Neural progenitor cell (in vitro differentiated cells): ENCODE data around the gene CATSPER3. TPM values are rescaled to one million over a fixed set of nuclear protein-coding genes. Genes with fewer than 3 reads are reported as not detected.
"Not testable (repeated sequence)": the region's sequence is repeated elsewhere in the genome, so short reads cannot be mapped to it uniquely, and the experiment has no call there.

Source experiments
- DNase-seq: peaks from one replicate; pipeline ENCODE4 v3.0.0-alpha.2; 2016; ENCODE audit warnings: low spot score
- H2AFZ ChIP-seq: fragments of 200-600 bp; sonication (generic); replicated peaks from 2 replicates; pipeline ENCODE4 v1.6.1; 2016; ENCODE audit warnings: antibody characterized with exemption
- H3F3A ChIP-seq: fragments of 200-600 bp; sonication (generic); 2 replicates; pipeline ENCODE4 v1.6.1; 2016; ENCODE audit warnings: antibody characterized with exemption, low read depth
- H3K27ac ChIP-seq: fragments of 200-600 bp; sonication (generic); 2 replicates; pipeline ENCODE4 v1.5.1; 2016; ENCODE audit warnings: mild to moderate bottlenecking
- H3K27me3 ChIP-seq: fragments of 200-600 bp; sonication (generic); 2 replicates; pipeline ENCODE4 v1.6.1; 2016; ENCODE audit warnings: mild to moderate bottlenecking, moderate library complexity
- H3K36me3 ChIP-seq: fragments of 200-600 bp; sonication (generic); 2 replicates; pipeline ENCODE4 v1.5.1; 2016
- H3K4me1 ChIP-seq: fragments of 200-600 bp; sonication (generic); 2 replicates; pipeline ENCODE4 v1.6.1; 2016; ENCODE audit warnings: mixed run types
- H3K4me2 ChIP-seq: fragments of 200-600 bp; sonication (generic); 2 replicates; pipeline ENCODE4 v1.6.1; 2016
- H3K4me3 ChIP-seq: fragments of 200-600 bp; sonication (generic); 2 replicates; pipeline ENCODE4 v1.5.1; 2016
- H3K79me2 ChIP-seq: fragments of 200-600 bp; sonication (generic); 2 replicates; pipeline ENCODE4 v1.6.1; 2016; ENCODE audit warnings: low read depth
- H3K9ac ChIP-seq: fragments of 200-600 bp; sonication (generic); 2 replicates; pipeline ENCODE4 v1.6.1; 2016
- H3K9me3 ChIP-seq: fragments of 200-600 bp; sonication (generic); 2 replicates; pipeline ENCODE4 v1.5.1; 2016; ENCODE audit warnings: low read depth
- H4K20me1 ChIP-seq: fragments of 200-600 bp; sonication (generic); 2 replicates; pipeline ENCODE4 v1.6.1; 2016; ENCODE audit warnings: low read depth
- H3K27ac Mint-ChIP-seq: 3 replicates; pipeline ENCODE4 v1.8.0; 2021; ENCODE audit warnings: mixed read lengths
- H3K27me3 Mint-ChIP-seq: 2 replicates; pipeline ENCODE4 v1.8.0; 2022; ENCODE audit warnings: low read depth, mild to moderate bottlenecking, inconsistent platforms, moderate library complexity, mixed read lengths; ENCODE audit not compliant: insufficient read depth
- H3K36me3 Mint-ChIP-seq: 3 replicates; pipeline ENCODE4 v1.8.0; 2021; ENCODE audit warnings: mixed read lengths
- H3K4me1 Mint-ChIP-seq: 3 replicates; pipeline ENCODE4 v1.8.0; 2021; ENCODE audit warnings: mixed read lengths
- H3K4me3 Mint-ChIP-seq: 3 replicates; pipeline ENCODE4 v1.8.0; 2021; ENCODE audit warnings: mild to moderate bottlenecking, moderate library complexity, mixed read lengths
- H3K9me3 Mint-ChIP-seq: 3 replicates; pipeline ENCODE4 v1.8.0; 2020; ENCODE audit warnings: mixed read lengths
- EZH2 ChIP-seq: fragments of 200-600 bp; sonication (generic); IDR thresholded peaks from 2 replicates; pipeline ENCODE4 v1.6.1; 2017; ENCODE audit warnings: antibody characterized with exemption, mild to moderate bottlenecking, moderate library complexity
- EZH2phosphoT487 ChIP-seq: fragments of 200-600 bp; sonication (generic); IDR thresholded peaks from 2 replicates; pipeline ENCODE4 v1.6.1; 2017; ENCODE audit warnings: antibody characterized with exemption
- total RNA-seq: library from RNA; depleted of rRNA; stranded (reverse); fragments of >200 nt; gene quantifications from 2 replicates; pipeline ENCODE4 v1.2.3, GENCODE V29; 2015; ENCODE audit warnings: low replicate concordance
- TF ChIP-seq, protein P1 (sequence below): fragments of 200-600 bp; sonication (generic); IDR thresholded peaks from 2 replicates; pipeline ENCODE4 v1.5.1; 2017; ENCODE audit warnings: antibody characterized with exemption, mild to moderate bottlenecking

The CATSPER3 gene
- total RNA-seq, 1 donor from 2014 or later: not detected

DNA sequence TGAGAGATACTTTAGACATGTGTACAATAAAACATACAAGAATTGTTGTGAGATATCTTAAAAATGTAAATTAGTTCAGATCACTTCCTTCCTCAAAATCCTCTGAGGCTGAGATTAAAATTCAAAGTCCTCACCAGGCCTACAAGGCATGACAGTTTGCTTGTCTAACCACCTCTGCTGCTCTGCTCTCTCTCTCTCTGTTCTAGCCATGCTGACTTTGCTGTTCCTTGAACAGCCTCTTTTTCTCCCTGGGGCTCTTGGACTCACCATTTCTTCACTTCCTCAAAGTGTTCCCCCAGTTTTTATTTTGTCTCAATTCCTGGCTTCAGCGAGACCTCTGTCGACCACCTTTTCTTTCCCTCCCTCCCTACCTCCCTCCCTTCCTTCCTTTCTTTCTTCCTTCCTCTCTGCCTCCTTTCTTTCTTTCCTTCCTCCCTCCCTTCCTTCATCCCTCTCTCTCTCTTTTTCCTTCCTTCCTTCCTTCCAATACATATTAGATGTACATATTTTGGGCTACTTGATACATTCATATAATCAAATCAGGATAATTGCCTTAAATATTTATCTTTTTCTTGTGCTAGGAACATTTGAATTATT, 27.0 kb downstream of the CATSPER3 start:
- Histone ChIP-seq H3K27ac (no peak overlapping the region), H3K4me1 (peaks cover 2% of the 10 kb centered on the region), H3F3A (no peaks in the 10 kb centered on the region), H3K4me3 (no peak overlapping the region), H3K36me3 (no peaks in the 10 kb centered on the region), H4K20me1 (no peaks in the 10 kb centered on the region), H3K4me2 (no peak overlapping the region), H3K9ac (no peak overlapping the region), H3K27me3 (no peaks in the 10 kb centered on the region), H3K9me3 (no peaks in the 10 kb centered on the region), H2AFZ (no peak overlapping the region), H3K79me2 (no peaks in the 10 kb centered on the region)
- H3K27ac Mint-ChIP-seq: no peak overlapping the region
- H3K4me1 Mint-ChIP-seq: no peaks in the 10 kb centered on the region
- H3K36me3 Mint-ChIP-seq: peaks cover 2% of the 10 kb centered on the region
- TF ChIP-seq EZH2: no peak
- peaks cover 6% of the 10 kb centered on the region for H3K9me3 Mint-ChIP-seq
- no peak overlapping the region for H3K4me3 Mint-ChIP-seq
- H3K27me3 Mint-ChIP-seq: peaks cover 6% of the 10 kb centered on the region
- no peak for DNase-seq

DNA sequence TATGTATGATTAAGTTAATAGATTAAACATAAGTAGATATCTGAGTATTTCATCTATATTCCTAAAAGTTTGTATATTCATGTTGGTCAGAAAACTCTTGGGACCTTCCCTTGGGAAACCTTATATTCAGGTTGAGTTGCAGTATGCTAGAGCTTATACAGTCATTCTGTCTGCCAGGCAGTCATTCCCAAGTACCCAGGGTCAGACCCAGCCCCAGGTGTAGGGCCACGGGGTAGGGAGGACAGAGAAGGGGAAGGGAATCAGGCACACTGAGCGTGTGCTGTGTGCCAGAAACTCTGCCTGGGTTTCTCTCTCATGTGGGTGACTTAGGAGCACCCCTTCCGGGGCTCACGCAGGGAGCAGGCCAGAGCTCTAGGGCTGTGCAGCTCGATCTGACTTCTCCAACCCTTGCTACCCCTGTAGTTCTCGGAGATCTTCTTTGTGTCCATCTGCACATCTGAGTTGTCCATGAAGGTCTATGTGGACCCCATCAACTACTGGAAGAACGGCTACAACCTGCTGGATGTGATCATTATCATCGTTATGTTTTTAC, 28.2 kb downstream of the CATSPER3 start:
- no peak for TF ChIP-seq EZH2phosphoT487
- TF ChIP-seq, protein P1, sequence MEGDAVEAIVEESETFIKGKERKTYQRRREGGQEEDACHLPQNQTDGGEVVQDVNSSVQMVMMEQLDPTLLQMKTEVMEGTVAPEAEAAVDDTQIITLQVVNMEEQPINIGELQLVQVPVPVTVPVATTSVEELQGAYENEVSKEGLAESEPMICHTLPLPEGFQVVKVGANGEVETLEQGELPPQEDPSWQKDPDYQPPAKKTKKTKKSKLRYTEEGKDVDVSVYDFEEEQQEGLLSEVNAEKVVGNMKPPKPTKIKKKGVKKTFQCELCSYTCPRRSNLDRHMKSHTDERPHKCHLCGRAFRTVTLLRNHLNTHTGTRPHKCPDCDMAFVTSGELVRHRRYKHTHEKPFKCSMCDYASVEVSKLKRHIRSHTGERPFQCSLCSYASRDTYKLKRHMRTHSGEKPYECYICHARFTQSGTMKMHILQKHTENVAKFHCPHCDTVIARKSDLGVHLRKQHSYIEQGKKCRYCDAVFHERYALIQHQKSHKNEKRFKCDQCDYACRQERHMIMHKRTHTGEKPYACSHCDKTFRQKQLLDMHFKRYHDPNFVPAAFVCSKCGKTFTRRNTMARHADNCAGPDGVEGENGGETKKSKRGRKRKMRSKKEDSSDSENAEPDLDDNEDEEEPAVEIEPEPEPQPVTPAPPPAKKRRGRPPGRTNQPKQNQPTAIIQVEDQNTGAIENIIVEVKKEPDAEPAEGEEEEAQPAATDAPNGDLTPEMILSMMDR: no peak
- no peak for TF ChIP-seq EZH2
- Histone ChIP-seq H3K27ac (no peak overlapping the region), H3K27me3 (no peaks in the 10 kb centered on the region), H3K36me3 (no peaks in the 10 kb centered on the region), H3K9me3 (no peaks in the 10 kb centered on the region), H2AFZ (no peak overlapping the region), H3K4me2 (no peak overlapping the region), H3K4me3 (no peak overlapping the region), H4K20me1 (no peaks in the 10 kb centered on the region), H3F3A (no peaks in the 10 kb centered on the region), H3K4me1 (no peaks in the 10 kb centered on the region), H3K79me2 (no peaks in the 10 kb centered on the region), H3K9ac (no peak overlapping the region)
- peaks cover 6% of the 10 kb centered on the region for H3K9me3 Mint-ChIP-seq
- peaks cover 2% of the 10 kb centered on the region for H3K36me3 Mint-ChIP-seq
- peaks cover 8% of the 10 kb centered on the region for H3K27me3 Mint-ChIP-seq
- no peak for DNase-seq
- no peak overlapping the region for H3K27ac Mint-ChIP-seq
- H3K4me1 Mint-ChIP-seq: no peaks in the 10 kb centered on the region
- no peak overlapping the region for H3K4me3 Mint-ChIP-seq

DNA sequence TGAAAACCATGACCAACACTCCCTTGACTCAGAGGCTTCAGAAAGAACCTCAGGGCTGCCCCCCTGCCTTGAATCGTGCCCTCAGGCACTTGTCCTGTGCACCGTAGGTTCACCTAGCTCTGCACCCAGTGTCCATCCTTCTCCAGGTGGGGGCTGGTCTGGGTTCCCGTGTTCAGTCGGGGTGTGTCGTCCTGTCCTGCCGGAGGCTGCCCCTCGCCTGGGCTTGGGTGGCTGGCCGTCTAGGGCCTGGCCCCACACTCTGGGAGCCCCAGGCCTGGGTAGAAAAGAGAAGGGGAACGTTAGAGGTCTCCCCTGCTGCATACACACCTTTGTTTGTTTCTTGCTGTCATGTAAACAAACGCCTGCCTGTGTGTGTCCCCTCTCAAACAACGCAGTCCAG, 29.3 kb downstream of the CATSPER3 start:
- Histone ChIP-seq H3K27me3 (no peaks in the 10 kb centered on the region), H2AFZ (no peak overlapping the region), H3K4me3 (no peak overlapping the region), H3K36me3 (no peaks in the 10 kb centered on the region), H4K20me1 (no peaks in the 10 kb centered on the region), H3K9me3 (no peaks in the 10 kb centered on the region), H3K4me2 (no peak overlapping the region), H3K79me2 (no peaks in the 10 kb centered on the region), H3K9ac (no peak overlapping the region), H3F3A (no peaks in the 10 kb centered on the region), H3K4me1 (no peaks in the 10 kb centered on the region), H3K27ac (no peak overlapping the region)
- Mint-ChIP-seq H3K27ac (no peak overlapping the region), H3K4me3 (no peak overlapping the region), H3K36me3 (peaks cover 2% of the 10 kb centered on the region), H3K4me1 (no peaks in the 10 kb centered on the region), H3K27me3 (peaks cover 8% of the 10 kb centered on the region), H3K9me3 (peaks cover 2% of the 10 kb centered on the region)
- TF ChIP-seq EZH2 (no peak), EZH2phosphoT487 (no peak)
- DNase-seq: no peak

DNA sequence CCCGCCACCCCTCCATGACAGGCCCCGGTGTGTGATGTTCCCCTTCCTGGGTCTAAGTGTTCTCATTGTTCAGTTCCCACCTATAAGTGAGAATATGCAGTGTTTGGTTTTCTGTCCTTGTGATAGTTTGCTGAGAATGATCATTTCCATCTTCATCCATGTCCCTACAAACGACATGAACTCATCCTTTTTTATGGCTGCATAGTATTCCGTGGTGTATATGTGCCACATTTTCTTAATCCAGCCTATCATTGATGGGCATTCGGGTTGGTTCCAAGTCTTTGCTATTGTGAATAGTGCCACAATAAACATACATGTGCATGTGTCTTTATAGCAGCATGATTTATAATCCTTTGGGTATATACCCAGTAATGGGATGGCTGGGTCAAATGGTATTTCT, 30.4 kb downstream of the CATSPER3 start:
- not testable (repeated sequence) for H3K4me2 ChIP-seq, DNase-seq

DNA sequence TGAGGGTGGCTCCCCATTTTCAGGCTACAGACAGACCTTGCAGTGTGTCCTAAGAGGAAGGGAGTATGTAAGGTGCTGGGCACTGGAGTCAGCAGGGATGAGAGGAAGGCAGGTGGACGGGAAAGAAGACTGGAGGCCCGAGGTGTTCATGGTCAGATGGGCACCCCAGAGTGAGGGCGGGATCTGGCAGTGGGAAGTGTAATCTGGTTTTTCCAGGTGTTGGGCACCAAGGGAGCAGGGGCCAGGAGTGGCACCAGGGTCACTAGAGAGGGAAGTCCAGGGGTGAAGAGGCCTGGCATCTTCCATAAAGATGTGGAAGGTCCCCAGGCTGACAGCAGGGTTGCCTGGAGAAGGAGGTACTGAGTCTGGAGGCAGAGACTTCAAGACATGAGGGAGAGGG, 36.7 kb downstream of the CATSPER3 start:
- H3K4me3 Mint-ChIP-seq: no peak overlapping the region
- Histone ChIP-seq H3K36me3 (no peaks in the 10 kb centered on the region), H3K9me3 (no peaks in the 10 kb centered on the region), H3K9ac (no peak overlapping the region), H4K20me1 (no peaks in the 10 kb centered on the region), H3K4me3 (no peak overlapping the region), H2AFZ (no peak overlapping the region), H3K4me2 (no peak overlapping the region), H3K27me3 (no peaks in the 10 kb centered on the region), H3K4me1 (no peaks in the 10 kb centered on the region), H3K79me2 (no peaks in the 10 kb centered on the region), H3F3A (no peaks in the 10 kb centered on the region), H3K27ac (no peak overlapping the region)
- no peaks in the 10 kb centered on the region for H3K4me1 Mint-ChIP-seq
- TF ChIP-seq, protein P1: no peak
- TF ChIP-seq EZH2phosphoT487 (no peak), EZH2 (no peak)
- H3K36me3 Mint-ChIP-seq: peaks cover 2% of the 10 kb centered on the region
- peak overlapping the region; percentile 44 for H3K27ac Mint-ChIP-seq
- peaks cover 2% of the 10 kb centered on the region for H3K9me3 Mint-ChIP-seq
- H3K27me3 Mint-ChIP-seq: peaks cover 6% of the 10 kb centered on the region
- no peak for DNase-seq

More for the DNA sequence above, 30.4 kb downstream of the CATSPER3 start:
- not testable (repeated sequence) for H2AFZ ChIP-seq, H3K4me1 ChIP-seq, H3K27me3 ChIP-seq, H3K9me3 Mint-ChIP-seq, H3K9me3 ChIP-seq, H3K9ac ChIP-seq, H4K20me1 ChIP-seq, H3K4me3 ChIP-seq, H3K36me3 Mint-ChIP-seq, H3K36me3 ChIP-seq, H3K4me1 Mint-ChIP-seq, H3K27me3 Mint-ChIP-seq, H3F3A ChIP-seq, H3K79me2 ChIP-seq, H3K4me3 Mint-ChIP-seq, H3K27ac ChIP-seq, H3K27ac Mint-ChIP-seq
